Glomerular visceral epithelial cell (primary cell): ENCODE results near the gene NOTCH1.

Experiments
- DNase-seq: peaks from one replicate; pipeline ENCODE4 v3.0.0-alpha.2; 2016; ENCODE audit errors: extremely low spot score

Gene NOTCH1

DNA sequence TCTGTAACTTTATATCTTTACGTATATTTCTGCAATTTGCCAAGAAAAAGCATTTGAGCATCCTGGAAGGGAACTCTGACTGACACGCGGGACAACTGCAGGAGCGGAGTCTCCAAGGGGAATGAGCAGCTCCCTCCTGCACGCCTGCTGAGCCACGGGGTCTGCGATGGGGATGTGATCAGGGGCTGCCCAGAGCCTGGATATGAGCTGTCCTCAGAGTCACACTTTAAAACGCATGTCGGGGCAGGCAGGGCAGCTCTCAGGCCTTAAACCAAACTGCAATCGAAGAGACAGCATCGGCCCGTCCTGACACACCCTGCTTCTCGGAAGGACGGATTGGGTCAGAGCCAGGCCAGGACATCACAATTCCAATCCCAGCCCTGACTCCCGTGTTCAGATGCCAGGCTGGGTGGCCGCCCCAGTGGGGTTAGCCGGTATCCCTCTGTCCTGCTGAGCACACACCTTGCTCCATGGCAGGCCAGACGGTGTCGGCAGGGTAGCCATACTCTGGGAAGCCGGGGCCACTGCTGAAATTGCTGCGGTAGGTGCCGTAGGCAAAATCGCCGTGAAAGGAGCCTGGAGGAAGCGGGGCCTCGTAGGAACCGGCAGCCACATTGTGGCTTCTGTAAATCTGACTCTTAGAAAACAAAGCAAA lies 80.2 kb downstream of the NOTCH1 start:
- no peak for DNase-seq

DNA sequence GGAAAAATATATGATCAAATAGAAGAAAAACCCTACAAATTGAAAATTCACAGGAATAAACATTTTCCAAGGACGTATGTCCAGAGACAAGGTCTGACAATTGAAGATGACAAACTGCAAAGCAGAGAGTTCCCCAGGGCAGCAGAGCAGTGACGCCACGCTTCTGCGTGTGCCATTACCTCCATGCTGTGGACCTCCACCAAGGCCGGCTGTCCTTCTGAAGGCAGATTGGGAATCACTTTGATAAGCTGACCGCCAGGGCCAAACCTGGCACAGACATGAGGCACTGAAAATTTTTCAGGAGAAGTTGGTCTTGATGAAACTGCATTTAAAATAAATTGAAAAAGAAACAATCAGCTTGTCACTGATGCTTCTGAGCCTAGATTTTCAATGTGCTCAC lies 81.6 kb downstream of the NOTCH1 start:
- no peak for DNase-seq

DNA sequence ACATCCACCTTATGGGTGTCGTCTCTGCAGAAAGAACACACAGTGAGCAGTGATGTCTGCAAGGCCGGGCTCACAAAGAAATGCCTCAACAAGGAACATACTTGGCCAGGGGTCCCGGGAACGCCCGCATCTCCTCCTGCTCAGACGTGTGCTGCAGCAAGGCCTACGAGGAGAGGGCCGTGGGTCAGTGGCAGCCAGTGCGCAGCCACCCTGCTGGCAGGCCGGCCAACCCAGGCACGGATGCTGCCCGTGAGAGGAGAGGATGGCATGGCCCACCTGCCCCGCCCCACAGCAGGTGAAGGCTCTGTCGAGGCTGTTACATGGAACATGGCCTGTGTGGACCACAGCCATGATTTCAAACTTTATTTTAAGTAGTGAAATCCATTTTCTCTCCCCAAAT lies 82.3 kb downstream of the NOTCH1 start:
- no peak for DNase-seq

DNA sequence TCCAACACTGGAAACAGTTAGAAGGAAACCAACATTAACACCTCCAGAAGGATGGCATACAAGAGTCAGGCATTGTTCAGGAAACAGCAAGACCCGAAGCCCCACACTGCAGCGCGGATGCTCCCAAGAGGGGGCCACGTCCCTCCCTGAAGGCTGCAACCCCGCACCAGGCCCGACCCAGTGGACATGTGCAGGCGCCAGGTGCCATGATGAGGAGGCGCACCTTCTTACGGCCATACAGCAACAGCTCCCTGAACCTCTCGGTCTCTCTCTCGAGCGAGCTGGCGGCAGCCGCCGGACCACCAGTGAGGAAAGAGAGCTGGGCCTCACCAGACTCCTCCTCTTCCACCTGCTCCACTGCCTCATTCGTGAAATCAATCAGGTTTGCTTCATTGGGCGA lies 83.2 kb downstream of the NOTCH1 start:
- no peak for DNase-seq

DNA sequence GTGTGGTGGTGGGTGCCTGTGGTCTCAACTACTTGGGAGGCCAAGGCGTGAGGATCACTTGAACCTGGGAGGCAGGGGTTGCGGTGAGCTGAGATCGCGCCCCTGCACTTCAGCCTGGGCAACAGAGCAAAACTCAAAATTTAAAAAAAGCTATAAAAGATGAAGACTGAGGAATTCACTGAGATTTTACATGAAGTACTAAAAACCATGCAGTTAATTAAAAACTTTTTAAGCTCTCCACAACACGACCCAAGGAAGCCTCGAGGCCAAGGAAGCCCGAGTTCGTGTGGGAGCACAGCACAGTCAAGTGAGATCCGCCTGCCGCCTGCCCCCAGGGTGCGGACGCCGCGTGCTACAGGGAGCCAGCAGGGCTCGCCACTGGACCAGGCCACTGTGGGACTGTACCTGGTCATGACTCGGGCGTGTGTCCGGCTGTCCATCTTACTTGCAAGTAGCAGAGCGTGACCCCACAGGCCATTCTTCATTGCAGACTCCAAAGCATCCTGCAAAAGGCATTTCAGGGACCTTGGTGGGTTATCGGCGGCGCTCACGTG lies 85.0 kb downstream of the NOTCH1 start:
- no peak for DNase-seq

DNA sequence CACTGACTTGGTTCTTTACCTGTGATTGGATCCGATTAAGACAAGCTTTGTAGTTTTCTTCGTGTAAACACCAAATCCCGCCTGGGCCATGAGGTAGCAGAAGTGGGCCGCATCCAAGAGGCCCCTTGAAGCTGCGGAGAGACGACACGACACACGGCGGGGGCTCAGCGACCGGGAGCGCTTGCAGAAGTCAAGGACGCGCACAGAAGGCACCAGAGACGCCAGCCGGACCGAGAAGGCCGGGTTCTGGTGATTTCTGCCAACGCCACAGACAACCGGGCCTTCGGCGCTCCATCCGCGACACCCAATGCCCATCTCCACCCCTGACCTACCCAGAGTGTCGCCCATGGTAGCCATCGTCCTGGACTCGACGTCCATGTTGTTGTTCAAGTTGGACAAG lies 86.4 kb downstream of the NOTCH1 start:
- DNase-seq = no peak

DNA sequence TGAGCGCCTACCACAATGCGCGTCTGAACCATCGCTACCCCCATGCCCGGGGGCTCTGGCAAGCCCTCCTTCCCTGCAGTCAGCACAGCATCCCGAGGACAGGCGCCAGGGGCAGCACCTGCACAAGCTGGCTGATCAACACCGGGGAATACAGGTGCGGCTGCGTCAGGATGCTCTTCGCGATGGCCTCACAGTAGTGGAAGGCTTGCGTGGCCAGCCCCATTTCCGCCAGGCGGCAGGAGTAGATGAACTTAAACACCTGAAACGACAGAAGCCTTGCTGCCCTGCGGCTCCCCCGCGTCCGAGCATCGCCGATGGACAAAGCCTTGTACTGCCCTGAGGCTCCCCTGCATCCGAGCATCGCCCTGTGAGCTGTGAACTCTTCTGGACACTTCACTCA lies 88.5 kb downstream of the NOTCH1 start:
- no peak for DNase-seq

DNA sequence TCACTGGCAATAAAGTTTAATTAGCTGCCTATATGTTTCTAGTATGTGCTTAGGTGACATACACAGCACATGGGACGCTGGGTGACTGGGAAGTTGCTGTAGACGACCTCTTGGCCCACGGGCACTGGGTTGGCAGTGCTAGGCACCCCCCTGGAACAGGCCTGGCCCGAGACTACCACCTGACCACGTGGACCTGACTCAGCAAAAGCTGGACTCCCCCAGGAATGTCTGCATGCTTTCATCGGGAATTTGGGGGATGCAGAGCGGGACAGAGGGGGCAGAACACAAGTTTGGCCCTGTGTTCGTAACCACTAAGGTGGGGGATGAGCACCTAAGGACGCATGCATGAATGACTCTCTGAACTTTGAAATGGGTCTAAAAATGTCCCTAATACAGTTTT lies 89.6 kb downstream of the NOTCH1 start:
- no peak for DNase-seq

DNA sequence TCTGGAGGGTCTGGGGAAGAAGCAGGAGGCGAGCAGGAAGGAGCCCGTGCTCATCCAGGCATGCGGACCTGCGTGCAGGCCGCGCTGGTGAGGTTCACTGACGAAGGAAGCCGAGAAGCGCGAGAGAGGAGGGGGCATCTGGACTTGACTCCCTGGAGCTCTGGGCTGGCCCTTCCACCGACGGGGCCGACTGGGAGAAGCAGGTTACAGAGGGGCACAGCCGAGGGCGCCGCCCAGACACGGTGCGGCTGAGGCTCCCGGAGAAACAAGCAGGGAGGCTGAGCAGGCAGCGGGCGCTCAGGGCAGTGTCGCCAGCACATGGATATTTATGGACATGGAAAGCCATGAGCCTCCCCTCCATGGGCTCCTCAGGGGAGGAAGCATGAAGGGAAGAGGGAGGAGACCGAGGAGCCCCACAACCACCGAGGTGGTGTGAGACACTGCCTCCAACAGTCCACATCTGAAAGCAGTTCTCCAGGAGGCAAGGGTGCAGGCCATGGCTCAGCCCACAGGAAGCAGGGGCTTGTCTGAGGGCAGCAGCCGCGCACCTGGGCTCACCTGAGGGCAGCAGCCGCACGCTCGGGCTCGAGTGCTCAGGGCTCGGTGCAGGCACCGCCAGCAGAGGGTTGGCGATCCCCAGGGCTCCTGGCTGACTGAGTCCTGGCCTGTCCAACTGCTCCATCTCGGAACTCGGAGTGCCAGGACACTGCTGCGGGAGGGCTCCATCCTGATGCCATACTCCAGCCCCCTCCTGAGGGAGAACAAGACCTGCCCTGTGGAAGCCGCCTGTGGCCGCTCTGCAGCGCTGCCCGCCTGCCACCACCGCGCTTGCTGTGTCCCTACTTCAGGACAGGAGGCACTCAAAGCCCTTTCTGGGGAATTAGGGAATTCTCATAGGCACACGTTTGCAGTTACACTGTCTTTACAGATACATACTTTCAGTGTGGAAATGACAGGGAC lies 90.5 kb downstream of the NOTCH1 start:
- no peak for DNase-seq

DNA sequence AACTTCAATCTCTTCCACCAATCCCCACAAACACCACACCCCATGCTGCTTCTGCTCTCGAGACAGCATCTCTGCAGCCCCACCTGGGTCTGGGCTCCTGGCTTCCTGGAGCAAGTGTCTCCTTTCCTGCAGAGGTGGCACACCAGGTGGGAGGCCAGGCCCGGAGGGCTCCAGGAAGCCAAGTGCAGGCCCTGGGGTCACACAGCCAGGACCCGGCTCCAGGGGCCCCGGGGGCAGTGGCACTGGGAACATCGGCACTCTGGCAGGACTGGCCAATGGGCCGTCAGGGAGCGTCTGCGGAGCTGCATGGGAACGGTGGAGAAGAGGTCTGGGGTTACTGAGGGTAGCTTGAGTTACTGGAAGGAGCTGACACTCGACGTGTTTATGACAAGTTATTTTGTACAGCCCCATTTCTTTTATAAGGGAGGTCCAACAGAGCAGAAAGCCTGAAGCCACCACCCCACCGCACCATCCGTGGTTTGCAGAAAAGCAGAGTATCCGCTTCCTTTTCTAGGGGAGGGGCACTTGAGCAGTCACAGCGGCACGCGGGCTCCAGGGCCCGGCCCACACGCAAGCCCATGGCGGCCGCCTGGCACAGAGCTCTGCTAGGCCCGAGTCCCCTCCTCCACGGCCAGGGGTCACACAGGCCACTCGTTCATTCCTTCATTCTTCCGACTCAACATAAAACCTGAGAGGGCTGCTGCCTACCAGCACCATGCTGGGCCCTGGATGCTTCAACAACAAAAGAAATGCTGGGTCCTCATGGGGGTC lies 91.6 kb downstream of the NOTCH1 start:
- no peak for DNase-seq

DNA sequence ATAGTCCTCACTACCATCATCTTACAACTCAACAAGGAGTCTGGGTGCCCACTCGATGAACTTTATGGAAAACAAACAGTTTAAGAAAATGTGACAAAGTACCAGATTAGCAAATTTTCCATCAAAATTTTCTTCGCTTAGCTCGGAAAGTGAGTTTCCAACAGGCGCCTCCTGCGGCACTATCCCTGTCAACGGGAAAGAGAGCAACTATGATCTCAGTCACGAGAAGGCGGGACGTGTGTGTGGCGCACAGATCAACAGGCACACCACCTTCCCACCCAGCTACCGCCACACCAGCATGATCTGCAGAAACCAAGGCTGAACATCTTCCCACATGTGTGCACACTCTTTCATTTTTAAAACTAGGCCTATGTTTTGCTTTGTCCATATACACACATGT lies 92.5 kb downstream of the NOTCH1 start:
- no peak for DNase-seq

DNA sequence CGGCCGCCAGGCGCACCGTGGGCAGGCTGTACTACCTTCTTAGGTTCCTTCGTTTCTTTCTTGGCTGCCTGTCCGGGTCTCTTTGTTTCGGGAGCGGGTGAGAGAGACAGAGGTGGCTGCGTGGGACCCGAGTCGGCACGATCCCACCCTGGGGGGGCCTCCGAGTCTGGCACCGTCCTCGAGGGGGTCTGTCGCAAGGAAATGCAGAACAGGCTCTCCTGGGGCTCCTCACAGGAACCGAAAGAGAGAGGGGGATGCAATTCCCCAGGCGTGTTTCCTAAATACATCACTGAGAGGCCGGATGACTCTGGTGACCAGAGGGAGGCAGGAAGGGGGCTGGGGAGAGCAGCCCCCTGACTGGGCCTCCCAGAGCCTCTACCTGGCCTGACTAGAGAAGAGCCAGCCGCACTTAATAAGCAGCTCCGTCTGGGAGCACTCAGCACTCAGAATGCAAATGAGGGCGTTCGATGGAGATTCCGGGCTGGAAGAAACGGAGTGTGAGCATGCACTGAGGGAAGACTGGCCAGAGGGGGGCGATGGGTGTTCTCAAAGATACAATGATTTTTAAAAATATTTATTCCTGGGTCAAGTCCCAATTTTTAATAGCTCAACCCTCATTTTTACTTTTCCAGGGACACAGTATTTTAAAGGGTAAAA lies 94.5 kb downstream of the NOTCH1 start:
- no peak for DNase-seq

DNA sequence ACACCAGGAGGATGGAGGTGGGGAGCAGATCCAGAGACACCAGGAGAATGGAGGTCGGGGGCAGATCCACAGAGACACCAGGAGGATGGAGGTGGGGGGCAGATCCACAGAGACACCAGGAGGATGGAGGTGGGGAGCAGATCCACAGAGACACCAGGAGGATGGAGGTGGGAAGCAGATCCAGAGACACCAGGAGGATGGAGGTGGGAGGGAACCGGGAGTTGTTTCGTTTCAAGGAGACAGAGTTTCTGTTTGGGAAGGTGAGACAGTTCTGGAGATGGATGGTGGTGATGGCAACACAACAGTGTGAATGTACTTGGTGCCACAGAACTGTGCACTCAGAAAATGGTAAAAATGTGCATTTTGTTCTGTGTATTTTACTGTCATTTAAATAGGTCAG lies 97.2 kb downstream of the NOTCH1 start:
- DNase-seq = no peak

DNA sequence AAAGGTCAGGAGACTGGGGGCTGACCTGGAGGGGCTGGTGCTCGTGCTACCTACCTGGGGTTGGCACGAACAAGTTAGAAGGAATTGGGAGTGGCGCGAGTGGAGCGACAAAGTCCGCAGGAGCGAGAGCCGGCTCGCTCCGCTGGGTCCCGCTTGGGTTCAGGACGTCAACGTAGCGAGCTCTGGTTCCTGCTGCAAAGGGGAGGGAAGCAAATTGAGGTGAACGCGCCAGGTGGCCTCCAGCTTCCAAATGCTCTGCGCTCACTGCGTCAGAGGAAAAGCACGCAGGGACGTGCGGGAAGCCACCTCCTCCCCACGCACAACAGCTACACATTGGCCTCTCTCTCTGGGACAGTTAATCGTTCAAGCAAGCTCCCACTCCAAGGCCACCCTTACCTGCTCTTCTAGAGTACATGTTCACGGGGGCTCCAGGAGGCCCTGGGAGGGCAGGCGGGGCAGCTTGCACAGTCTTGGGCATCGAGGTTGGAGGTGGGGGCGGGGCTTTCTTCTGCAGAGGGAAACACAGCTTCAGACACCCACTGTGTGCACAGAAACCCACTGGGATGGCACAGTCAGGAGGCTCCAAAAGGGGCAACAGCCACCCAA lies 98.6 kb downstream of the NOTCH1 start:
- DNase-seq = no peak

DNA sequence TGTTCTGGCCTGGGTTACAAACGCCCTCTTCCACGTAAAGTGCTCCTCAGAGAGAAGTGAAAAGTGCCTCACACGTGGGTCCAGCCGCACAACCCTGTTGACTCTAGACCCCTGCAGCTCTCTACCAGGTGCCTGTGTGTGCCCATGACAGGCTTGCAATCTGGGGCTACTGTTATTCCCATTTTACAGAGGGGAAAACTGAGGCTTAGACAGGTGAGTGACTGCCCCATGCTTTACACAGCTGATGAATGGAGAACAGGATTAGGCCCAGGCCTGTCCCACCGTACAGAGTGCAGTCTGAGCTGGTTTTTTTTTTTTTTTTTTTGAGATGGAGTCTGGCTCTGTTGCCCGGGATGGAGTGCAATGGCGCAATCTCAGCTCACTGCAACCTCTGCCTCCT lies 100.0 kb downstream of the NOTCH1 start:
- no peak for DNase-seq
